B cell (primary cell): ENCODE measurements around the gene FNDC3A. TPM values are rescaled to one million over a fixed set of nuclear protein-coding genes. Genes with fewer than 3 reads are reported as not detected.

Experiments used
- ATAC-seq: fragments of 200-7000 bp; cut with Tn5 transposase; one replicate; pipeline ENCODE4 v1.10.0; 2021; ENCODE audit warnings: low read depth, mild to moderate bottlenecking, moderate number of reproducible peaks, moderate library complexity
- CTCF ChIA-PET: fragments of 350-600 bp; sonication (Branson Sonifier 250); formaldehyde crosslinking; loops from one replicate; lab custom pipeline; 2021; ENCODE audit warnings: antibody characterized with exemption, inconsistent platforms; lab: Charles Lee
- POLR2A ChIA-PET: fragments of 350-600 bp; sonication (Branson Sonifier 250); formaldehyde crosslinking; loops from one replicate; lab custom pipeline; 2021; ENCODE audit warnings: antibody characterized with exemption; lab: Charles Lee
- DNase-seq: peaks from one replicate; pipeline ENCODE4 v3.0.0; 2013
- H2AFZ ChIP-seq: 2 replicates; pipeline ENCODE4 v1.6.1; 2012; ENCODE audit warnings: mild to moderate bottlenecking, low read depth, low read length; ENCODE audit not compliant: insufficient read depth, poor library complexity, severe bottlenecking
- H3K27ac ChIP-seq, 2 donors: 1 replicate in 1 of 2; 2 replicates in 1 of 2; pipeline ENCODE4 v1.5.1; 2012 to 2013; ENCODE audit warnings: low read length in 2 of 2, mild to moderate bottlenecking in 2 of 2, moderate library complexity in 1 of 2
- H3K27me3 ChIP-seq, 4 experiments: fragments of 200-600 bp in 1 of 4; sonication (generic) in 1 of 4; replicated peaks in 1 of 4; 1 replicate in 2 of 4; 2 replicates in 2 of 4; pipeline versions ENCODE4 v1.6.1 to v1.7.0; 2013 to 2016; ENCODE audit warnings: low read length in 3 of 4, mild to moderate bottlenecking in 2 of 4, mixed read lengths in 1 of 4, moderate library complexity in 1 of 4; ENCODE audit not compliant: insufficient read depth in 4 of 4, control insufficient read depth in 3 of 4; ENCODE audit errors: control extremely low read depth in 1 of 4
- H3K36me3 ChIP-seq, 2 experiments: replicated peaks in 1 of 2; 1 replicate in 1 of 2; 2 replicates in 1 of 2; pipeline versions ENCODE4 v1.6.1 to v1.7.1; 2013; ENCODE audit warnings: low read length in 1 of 2; ENCODE audit not compliant: insufficient read depth in 2 of 2, control insufficient read depth in 1 of 2; ENCODE audit errors: control extremely low read depth in 1 of 2, extremely low read depth in 1 of 2
- H3K4me1 ChIP-seq, 2 donors: fragments of 200-600 bp in 1 of 2; sonication (generic) in 1 of 2; 1 replicate in 1 of 2; 2 replicates in 1 of 2; pipeline versions ENCODE4 v1.5.1 to v1.6.1; 2013 to 2017; ENCODE audit warnings: low read length in 2 of 2; ENCODE audit not compliant: control insufficient read depth in 2 of 2, insufficient read depth in 2 of 2
- H3K4me2 ChIP-seq: replicated peaks from 2 replicates; pipeline ENCODE3; 2012; ENCODE audit warnings: mild to moderate bottlenecking, low read depth, low read length; ENCODE audit not compliant: poor library complexity, severe bottlenecking
- H3K4me3 ChIP-seq, 5 experiments: fragments of 200-600 bp in 1 of 5; sonication (generic) in 1 of 5; 1 replicate in 3 of 5; 2 replicates in 2 of 5; pipeline versions ENCODE4 v1.5.1 to v1.7.0; 2011 to 2016; ENCODE audit warnings: low read length in 4 of 5, mild to moderate bottlenecking in 4 of 5, low read depth in 2 of 5, control low read depth in 1 of 5, moderate library complexity in 1 of 5; ENCODE audit not compliant: insufficient read depth in 1 of 5; ENCODE audit errors: control extremely low read depth in 1 of 5, extremely low read depth in 1 of 5
- H3K79me2 ChIP-seq: fragments of 200-600 bp; sonication (generic); one replicate; pipeline ENCODE4 v1.6.0; 2016; ENCODE audit warnings: low read length; ENCODE audit not compliant: control insufficient read depth, insufficient read depth
- H3K9ac ChIP-seq: fragments of 200-600 bp; sonication (generic); 2 replicates; pipeline ENCODE4 v1.6.1; 2017; ENCODE audit warnings: mild to moderate bottlenecking, low read length, moderate library complexity
- H3K9me3 ChIP-seq, 3 donors: one replicate each; pipeline versions ENCODE4 v1.6.1 to v1.7.1; 2013; ENCODE audit warnings: low read length in 2 of 3; ENCODE audit not compliant: control insufficient read depth in 2 of 3, insufficient read depth in 1 of 3; ENCODE audit errors: control extremely low read depth in 1 of 3
- H4K20me1 ChIP-seq: 2 replicates; pipeline ENCODE4 v1.6.0; 2012; ENCODE audit warnings: mild to moderate bottlenecking, low read length; ENCODE audit not compliant: insufficient read depth, control insufficient read depth, poor library complexity, severe bottlenecking
- H3K27ac Mint-ChIP-seq: one replicate; pipeline ENCODE4 v1.8.0; 2021; ENCODE audit warnings: mixed read lengths
- H3K27me3 Mint-ChIP-seq: one replicate; pipeline ENCODE4 v1.8.0; 2021; ENCODE audit warnings: mixed read lengths
- H3K4me1 Mint-ChIP-seq: one replicate; pipeline ENCODE4 v1.8.0; 2021; ENCODE audit warnings: mixed read lengths
- H3K4me3 Mint-ChIP-seq: one replicate; pipeline ENCODE4 v1.8.0; 2021; ENCODE audit warnings: mixed read lengths
- H3K9me3 Mint-ChIP-seq: one replicate; pipeline ENCODE4 v1.8.0; 2022; ENCODE audit warnings: mixed read lengths; ENCODE audit not compliant: insufficient read depth
- EZH2 ChIP-seq: IDR thresholded peaks from 2 replicates; pipeline ENCODE4 v1.6.1; 2012; ENCODE audit warnings: borderline replicate concordance, low read depth, mild to moderate bottlenecking, moderate library complexity, low read length; ENCODE audit not compliant: insufficient read depth, poor library complexity, severe bottlenecking
- WGBS: methylation state at CpG from one replicate; pipeline ENCODE4 v1.1.5; 2013; ENCODE audit warnings: missing lambda C conversion rate; ENCODE audit not compliant: insufficient coverage; 5-methylcytosine and 5-hydroxymethylcytosine counted together
- intact Hi-C: fragments of 100-400 bp; cut with micrococcal nuclease; formaldehyde crosslinking; loops from one replicate; pipeline ENCODE4 v1.10.0; 2022
- polyA plus RNA-seq: library from polyadenylated mRNA; depleted of rRNA; stranded (reverse); fragments of >200 nt; gene quantifications from 2 replicates; pipeline ENCODE4 v1.2.3, GENCODE V29; 2012
- total RNA-seq, 2 donors: library from RNA; stranded (reverse); fragments of 120-200 nt in 1 of 2; gene quantifications; 1 replicate in 1 of 2; 2 replicates in 1 of 2; pipeline versions ENCODE4 v1.2.3 to v1.2.4, GENCODE V29; 2013 to 2022
- TF ChIP-seq, protein P1 (sequence below): fragments of 200-600 bp; IDR thresholded peaks from one replicate; pipeline ENCODE4 v1.8.0; 2022; ENCODE audit warnings: antibody characterized with exemption, mild to moderate bottlenecking

Gene FNDC3A
- total and polyA plus RNA-seq, 2 donors (not counting 1 experiment from before 2014, with no cell fraction given) = 13.5 to 37.1 TPM

DNA sequence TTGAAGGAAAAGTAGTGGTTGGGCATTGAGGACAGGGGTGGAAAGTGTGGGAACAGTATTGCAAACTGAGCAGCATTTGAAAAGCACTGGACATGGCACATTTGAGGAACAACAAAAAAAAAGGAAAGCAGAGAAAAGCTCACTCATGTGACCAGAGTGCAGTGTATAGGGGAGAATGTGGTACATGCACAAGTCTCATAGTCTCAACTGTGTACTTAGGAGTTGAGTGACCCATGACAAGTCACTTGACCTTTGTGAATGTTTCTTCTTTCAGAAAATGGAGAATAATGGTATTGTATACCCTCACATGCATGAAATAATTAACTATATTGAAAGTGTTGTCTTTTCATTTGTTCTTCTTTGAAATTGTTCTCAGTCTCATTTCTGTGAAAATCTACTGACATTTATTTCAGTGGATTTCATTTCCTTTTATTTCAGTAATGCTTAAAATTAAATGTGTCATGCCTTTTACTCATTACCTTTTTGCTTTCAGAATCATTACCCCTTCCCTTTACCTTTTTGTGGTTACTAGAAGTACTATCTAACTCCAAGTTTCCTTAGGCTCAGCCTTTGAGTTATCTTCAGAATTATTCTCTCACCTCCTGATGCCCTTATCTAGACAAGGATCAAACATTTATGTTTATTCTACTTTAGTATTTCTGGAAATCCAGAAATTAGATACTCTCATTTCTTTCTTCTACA lies 165.3 kb downstream of the FNDC3A start:
- Mint-ChIP-seq H3K9me3 (no peaks in the 10 kb centered on the region), H3K27me3 (no peaks in the 10 kb centered on the region), H3K4me1 (peaks cover 2% of the 10 kb centered on the region), H3K27ac (no peak overlapping the region), H3K4me3 (no peak overlapping the region)
- H3K4me1 ChIP-seq = no peaks in the 10 kb centered on the region
- POLR2A ChIA-PET = no interaction called here
- no peak overlapping the region for H2AFZ ChIP-seq
- CTCF ChIA-PET = interaction anchor here (0.6 kb wide), 1 partner anchor 1164 kb away, joined by 3 read pairs; no protein-coding TSS in a partner anchor
- H3K9ac ChIP-seq = no peak overlapping the region
- H3K27me3 ChIP-seq = no peaks in the 10 kb centered on the region
- H3K4me2 ChIP-seq = no peak overlapping the region
- no peaks in the 10 kb centered on the region for H3K79me2 ChIP-seq
- H3K4me3 ChIP-seq = no peak overlapping the region
- TF ChIP-seq EZH2 = no peak
- TF ChIP-seq, protein P1, sequence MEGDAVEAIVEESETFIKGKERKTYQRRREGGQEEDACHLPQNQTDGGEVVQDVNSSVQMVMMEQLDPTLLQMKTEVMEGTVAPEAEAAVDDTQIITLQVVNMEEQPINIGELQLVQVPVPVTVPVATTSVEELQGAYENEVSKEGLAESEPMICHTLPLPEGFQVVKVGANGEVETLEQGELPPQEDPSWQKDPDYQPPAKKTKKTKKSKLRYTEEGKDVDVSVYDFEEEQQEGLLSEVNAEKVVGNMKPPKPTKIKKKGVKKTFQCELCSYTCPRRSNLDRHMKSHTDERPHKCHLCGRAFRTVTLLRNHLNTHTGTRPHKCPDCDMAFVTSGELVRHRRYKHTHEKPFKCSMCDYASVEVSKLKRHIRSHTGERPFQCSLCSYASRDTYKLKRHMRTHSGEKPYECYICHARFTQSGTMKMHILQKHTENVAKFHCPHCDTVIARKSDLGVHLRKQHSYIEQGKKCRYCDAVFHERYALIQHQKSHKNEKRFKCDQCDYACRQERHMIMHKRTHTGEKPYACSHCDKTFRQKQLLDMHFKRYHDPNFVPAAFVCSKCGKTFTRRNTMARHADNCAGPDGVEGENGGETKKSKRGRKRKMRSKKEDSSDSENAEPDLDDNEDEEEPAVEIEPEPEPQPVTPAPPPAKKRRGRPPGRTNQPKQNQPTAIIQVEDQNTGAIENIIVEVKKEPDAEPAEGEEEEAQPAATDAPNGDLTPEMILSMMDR = no peak
- H3K27ac ChIP-seq = no peak overlapping the region
- no peaks in the 10 kb centered on the region for H3K9me3 ChIP-seq
- H4K20me1 ChIP-seq = no peaks in the 10 kb centered on the region
- peaks cover 11 to 61% of the 10 kb centered on the region in 2 experiments for H3K36me3 ChIP-seq
- ATAC-seq = no peak
- intact Hi-C loops = no loop called here
- no peak for DNase-seq

DNA sequence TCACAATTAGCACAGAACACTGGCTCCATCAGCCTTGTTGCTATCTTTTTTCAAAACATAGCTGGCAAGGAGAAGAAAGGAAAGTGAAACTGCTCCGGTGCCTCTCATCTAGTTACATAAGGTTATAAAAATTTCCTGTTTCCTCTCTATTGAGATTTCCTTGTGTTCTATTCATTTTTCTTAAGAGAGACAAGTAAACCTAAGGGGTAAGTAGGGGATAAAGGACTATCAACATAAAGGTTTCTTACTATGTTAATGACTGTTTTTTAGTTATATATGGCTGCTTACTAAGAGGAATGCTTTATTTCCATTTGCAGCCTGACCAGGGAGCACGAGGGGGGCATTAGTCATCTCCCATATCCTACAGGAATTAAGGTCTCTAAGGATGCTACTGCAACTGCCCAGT lies 171.2 kb downstream of the FNDC3A start:
- intact Hi-C loops = no loop called here
- peaks cover 6 to 7% of the 10 kb centered on the region in 2 donors for H3K4me1 ChIP-seq
- peak overlapping the region in 1 of 5 experiments; percentile 23 for H3K4me3 ChIP-seq
- H3K79me2 ChIP-seq = peaks cover 7% of the 10 kb centered on the region
- peak overlapping the region; percentile 22 for H3K9ac ChIP-seq
- peak overlapping the region in 1 of 2 donors; percentile 63 for H3K27ac ChIP-seq
- DNase-seq (peak; percentile 28), ATAC-seq (peak; percentile 41)
- Mint-ChIP-seq H3K27ac (peak overlapping the region; percentile 59), H3K27me3 (no peaks in the 10 kb centered on the region), H3K9me3 (peaks cover 13% of the 10 kb centered on the region), H3K4me1 (peaks cover 10% of the 10 kb centered on the region), H3K4me3 (peak overlapping the region; percentile 62)
- H4K20me1 ChIP-seq = no peaks in the 10 kb centered on the region
- H3K27me3 ChIP-seq = no peaks in the 10 kb centered on the region
- peak overlapping the region; percentile 46 for H3K4me2 ChIP-seq
- CTCF ChIA-PET = no interaction called here
- H3K9me3 ChIP-seq = peaks cover 7 to 12% (median 7%) of the 10 kb centered on the region in 3 donors
- POLR2A ChIA-PET = no interaction called here
- peak overlapping the region; percentile 23 for H2AFZ ChIP-seq
- TF ChIP-seq, protein P1 = no peak
- no peak for TF ChIP-seq EZH2
- peaks cover 10 to 47% of the 10 kb centered on the region in 2 experiments for H3K36me3 ChIP-seq
- no CpG with 5 or more reads among the region's 2 CpGs for WGBS
